ENCODE results near the gene TRIL. TPM values are rescaled to one million over a fixed set of nuclear protein-coding genes. Genes with fewer than 3 reads are reported as not detected.
A peak's percentile ranks its signal among the peaks of the same experiment; 100 is the strongest.

Gene TRIL
- total and polyA plus RNA-seq, 4 donors, result 0.52 to 17.0 (median 1.8) TPM

DNA sequence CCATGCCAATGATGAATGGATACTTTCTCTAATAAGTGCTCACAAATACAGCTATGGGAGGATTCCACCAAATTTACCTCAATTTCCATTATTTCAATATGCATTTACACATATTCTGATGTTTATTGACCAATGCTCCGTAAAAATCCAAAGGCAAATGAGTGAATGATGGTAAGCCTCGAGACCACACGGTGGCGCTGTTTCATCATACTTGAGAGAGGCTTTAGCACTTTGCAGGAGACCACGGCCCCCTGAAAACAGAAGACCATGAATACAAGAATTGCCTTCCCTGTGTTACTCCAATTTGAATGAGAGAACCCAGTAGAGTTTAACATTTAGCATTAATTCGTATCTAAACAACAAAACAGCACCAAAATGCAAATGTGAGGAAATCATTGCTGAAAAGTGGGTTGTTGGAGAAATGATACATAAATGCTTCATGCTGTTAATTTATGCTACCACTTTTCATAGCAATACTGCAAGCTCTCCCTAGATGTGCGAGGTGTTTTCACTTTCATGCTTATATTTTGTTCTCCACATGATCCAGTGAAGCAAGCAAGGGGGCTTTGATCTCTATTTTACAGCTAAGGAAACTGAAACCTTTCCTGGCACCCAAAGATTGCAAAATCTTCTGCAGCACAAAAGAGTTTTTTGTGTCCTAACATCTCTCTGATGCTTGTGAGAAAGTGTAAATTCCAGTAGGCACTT is 35.4 kb downstream of the TRIL start:
- TF ChIP-seq, protein P1, sequence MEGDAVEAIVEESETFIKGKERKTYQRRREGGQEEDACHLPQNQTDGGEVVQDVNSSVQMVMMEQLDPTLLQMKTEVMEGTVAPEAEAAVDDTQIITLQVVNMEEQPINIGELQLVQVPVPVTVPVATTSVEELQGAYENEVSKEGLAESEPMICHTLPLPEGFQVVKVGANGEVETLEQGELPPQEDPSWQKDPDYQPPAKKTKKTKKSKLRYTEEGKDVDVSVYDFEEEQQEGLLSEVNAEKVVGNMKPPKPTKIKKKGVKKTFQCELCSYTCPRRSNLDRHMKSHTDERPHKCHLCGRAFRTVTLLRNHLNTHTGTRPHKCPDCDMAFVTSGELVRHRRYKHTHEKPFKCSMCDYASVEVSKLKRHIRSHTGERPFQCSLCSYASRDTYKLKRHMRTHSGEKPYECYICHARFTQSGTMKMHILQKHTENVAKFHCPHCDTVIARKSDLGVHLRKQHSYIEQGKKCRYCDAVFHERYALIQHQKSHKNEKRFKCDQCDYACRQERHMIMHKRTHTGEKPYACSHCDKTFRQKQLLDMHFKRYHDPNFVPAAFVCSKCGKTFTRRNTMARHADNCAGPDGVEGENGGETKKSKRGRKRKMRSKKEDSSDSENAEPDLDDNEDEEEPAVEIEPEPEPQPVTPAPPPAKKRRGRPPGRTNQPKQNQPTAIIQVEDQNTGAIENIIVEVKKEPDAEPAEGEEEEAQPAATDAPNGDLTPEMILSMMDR (IDR thresholded peaks at IDR 0.05; ENCODE audit: control extremely low read depth, extremely low read depth), result peak; percentile 81
- peaks cover 0 to 14% (median 5%) of the 10 kb centered on the region in 5 donors for H3K4me1 ChIP-seq (ENCODE audit: control insufficient read depth in 5 of 5, insufficient read depth in 5 of 5, low read length in 5 of 5)
- H3K9ac ChIP-seq (ENCODE audit: insufficient read depth in 1 of 2, low read length in 2 of 2), result no peak overlapping the region
- no peaks in the 10 kb centered on the region for H3K36me3 ChIP-seq (ENCODE audit: control insufficient read depth in 4 of 4, insufficient read depth in 4 of 4, low read length in 4 of 4)
- WGBS, 2 donors, result 5 to 7% methylated on average over 7 of the region's 7 CpGs
- H3K4me3 ChIP-seq, result no peak overlapping the region
- H3K9me3 ChIP-seq (ENCODE audit: control insufficient read depth in 4 of 4, insufficient read depth in 3 of 4, low read length in 3 of 4), result no peaks in the 10 kb centered on the region
- peak; percentile 80 to 94 (median 94) for DNase-seq
- no peak overlapping the region for H3K27ac ChIP-seq (ENCODE audit: low read depth in 1 of 2, low read length in 1 of 2)
- peak; percentile 60 for ATAC-seq (ENCODE audit: insufficient read depth, low FRiP score)
- peaks cover 0 to 4% (median 0%) of the 10 kb centered on the region in 3 donors for H3K27me3 ChIP-seq (ENCODE audit: control insufficient read depth in 3 of 3, insufficient read depth in 3 of 3, low read length in 2 of 3)

DNA sequence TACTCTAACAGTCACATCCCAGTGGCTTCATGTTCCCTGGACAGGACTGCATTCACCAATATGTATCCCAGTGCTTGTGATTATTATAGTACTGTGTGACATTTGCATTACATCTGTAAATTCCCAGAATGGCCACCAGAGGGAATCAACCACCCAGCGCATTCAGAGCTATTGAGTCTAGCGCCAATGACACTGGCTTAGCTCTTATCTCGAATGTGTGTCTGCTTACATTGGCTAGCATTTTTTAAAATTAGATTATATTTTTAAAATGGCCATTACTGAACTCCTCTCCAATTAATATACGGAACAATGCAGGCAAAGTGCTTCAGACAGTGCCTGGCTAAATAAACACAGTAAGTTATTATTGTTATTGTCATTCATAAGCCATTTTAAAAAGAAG is 36.3 kb downstream of the TRIL start:
- H3K27me3 ChIP-seq (ENCODE audit: control insufficient read depth in 3 of 3, insufficient read depth in 3 of 3, low read length in 2 of 3), result peaks cover 0 to 4% (median 0%) of the 10 kb centered on the region in 3 donors
- peak; percentile 82 for ATAC-seq (ENCODE audit: insufficient read depth, low FRiP score)
- peaks cover 0 to 14% (median 0%) of the 10 kb centered on the region in 5 donors for H3K4me1 ChIP-seq (ENCODE audit: control insufficient read depth in 5 of 5, insufficient read depth in 5 of 5, low read length in 5 of 5)
- H3K4me3 ChIP-seq, result no peak overlapping the region
- WGBS, 2 donors, result 1 to 3% methylated on average over 4 of the region's 4 CpGs
- H3K9me3 ChIP-seq (ENCODE audit: control insufficient read depth in 4 of 4, insufficient read depth in 3 of 4, low read length in 3 of 4), result no peaks in the 10 kb centered on the region
- H3K27ac ChIP-seq (ENCODE audit: low read depth in 1 of 2, low read length in 1 of 2), result no peak overlapping the region
- TF ChIP-seq, protein P1 (IDR thresholded peaks at IDR 0.05; ENCODE audit: control extremely low read depth, extremely low read depth), result peak; percentile 92
- no peaks in the 10 kb centered on the region for H3K36me3 ChIP-seq (ENCODE audit: control insufficient read depth in 4 of 4, insufficient read depth in 4 of 4, low read length in 4 of 4)
- DNase-seq, result peak; percentile 60 to 89 (median 88)
- H3K9ac ChIP-seq (ENCODE audit: insufficient read depth in 1 of 2, low read length in 2 of 2), result no peak overlapping the region

DNA sequence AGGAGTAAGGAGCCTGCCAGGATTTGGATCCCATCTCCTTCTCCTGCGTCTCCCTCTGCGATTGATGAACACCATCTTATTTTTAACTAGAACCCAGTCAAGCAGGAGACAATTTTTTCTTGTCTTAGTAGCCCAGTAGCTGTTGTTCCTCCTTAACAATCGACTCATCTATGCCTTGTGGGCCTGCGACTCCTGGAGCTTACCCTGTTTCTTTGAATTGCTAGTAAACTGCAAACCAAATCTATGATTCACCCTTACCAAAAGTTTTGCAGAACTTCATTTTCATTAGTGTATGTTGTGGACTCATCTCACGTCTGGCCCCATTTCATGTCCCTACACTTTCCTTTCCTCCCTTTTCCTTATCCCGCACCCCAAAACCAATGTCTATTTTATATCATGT is 37.7 kb downstream of the TRIL start:
- Histone ChIP-seq H3K9me3 (ENCODE audit: control insufficient read depth in 4 of 4, insufficient read depth in 3 of 4, low read length in 3 of 4) (no peaks in the 10 kb centered on the region), H3K4me3 (no peak overlapping the region), H3K36me3 (ENCODE audit: control insufficient read depth in 4 of 4, insufficient read depth in 4 of 4, low read length in 4 of 4) (no peaks in the 10 kb centered on the region), H3K4me1 (ENCODE audit: control insufficient read depth in 5 of 5, insufficient read depth in 5 of 5, low read length in 5 of 5) (peaks cover 0 to 10% (median 0%) of the 10 kb centered on the region in 5 donors), H3K9ac (ENCODE audit: insufficient read depth in 1 of 2, low read length in 2 of 2) (no peak overlapping the region), H3K27me3 (ENCODE audit: control insufficient read depth in 3 of 3, insufficient read depth in 3 of 3, low read length in 2 of 3) (no peaks in the 10 kb centered on the region), H3K27ac (ENCODE audit: low read depth in 1 of 2, low read length in 1 of 2) (no peak overlapping the region)
- ATAC-seq (ENCODE audit: insufficient read depth, low FRiP score) (no peak), DNase-seq (no peak)
- TF ChIP-seq, protein P1 (IDR thresholded peaks at IDR 0.05; ENCODE audit: control extremely low read depth, extremely low read depth), result no peak
- 93 to 95% methylated on average over 6 of the region's 6 CpGs for WGBS, 2 donors

Measured in lung (tissue), 12 donors.